Mucosa of descending colon (tissue), 3 donors: ENCODE measurements around the gene HOXB5. TPM values are rescaled to one million over a fixed set of nuclear protein-coding genes. Genes with fewer than 3 reads are reported as not detected.

ENCODE experiments used
- ATAC-seq: fragments of 200-7000 bp; cut with Tn5 transposase; one replicate; pipeline ENCODE4 v1.9.1; 2020; ENCODE audit warnings: mild to moderate bottlenecking, moderate library complexity
- DNase-seq, 3 donors: peaks; one replicate each; pipeline ENCODE4 v3.0.0-alpha.2; 2020
- H3K36me3 ChIP-seq: fragments of 200-600 bp; one replicate; pipeline ENCODE4 v1.8.0; 2021; ENCODE audit warnings: low read depth, mild to moderate bottlenecking
- H3K4me1 ChIP-seq: fragments of 200-600 bp; one replicate; pipeline ENCODE4 v1.8.0; 2021; ENCODE audit warnings: low read depth, mild to moderate bottlenecking
- H3K4me3 ChIP-seq: fragments of 200-600 bp; one replicate; pipeline ENCODE4 v1.8.0; 2021; ENCODE audit warnings: mild to moderate bottlenecking
- H3K9me3 ChIP-seq: fragments of 200-600 bp; one replicate; pipeline ENCODE4 v1.8.0; 2021; ENCODE audit warnings: mild to moderate bottlenecking
- intact Hi-C, 2 donors: fragments of 100-400 bp; cut with DNase I in 1 of 2; cut with micrococcal nuclease in 1 of 2; formaldehyde crosslinking; loops; one replicate each; pipeline versions ENCODE4 v1.11.0 to v1.11.1; 2022; cut with DNase I, micrococcal nuclease
- total RNA-seq, 3 donors: library from RNA; stranded (reverse); fragmentation: NEBNext Ultra II Directional in 2 of 3; extraction: Animal tissue kit (Norgen Biotek cat#: 25700) in 2 of 3; gene quantifications; one replicate each; pipeline versions ENCODE4 v1.2.1 to v1.2.4, GENCODE V29; 2021 to 2023
- TF ChIP-seq, protein P1 (sequence below): fragments of 200-600 bp; IDR thresholded peaks from one replicate; pipeline ENCODE4 v1.8.0; 2022; ENCODE audit warnings: antibody characterized with exemption, mild to moderate bottlenecking
- donor health status: DM: no; HTN: no; CAD: no; lungs with moderate emphysema.
- donor health status: DM: no; HTN: no; CAD: no.
- donor health status: DM: no; HTN: yes; CAD: no.

Gene HOXB5
- total RNA-seq, 3 donors from 2014 or later = 16.2 to 29.3 (median 19.9) TPM

DNA sequence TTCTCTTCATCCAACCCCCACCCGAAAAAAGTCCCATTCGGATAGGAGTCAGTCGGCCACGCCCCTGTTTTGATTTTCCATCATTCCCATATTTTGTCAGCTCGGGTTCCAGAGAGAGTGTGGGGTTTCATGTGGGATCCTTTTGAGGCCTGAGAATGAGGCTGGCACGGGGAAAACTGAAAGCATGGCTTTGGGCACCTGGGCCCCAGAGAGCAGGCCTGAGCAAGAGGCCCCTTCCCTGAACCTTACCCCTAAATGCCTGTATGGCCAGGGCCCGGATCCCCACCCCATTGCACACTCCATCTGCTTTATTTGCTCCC is 10.9 kb downstream of the HOXB5 start:
- H3K4me3 ChIP-seq = no peak overlapping the region

DNA sequence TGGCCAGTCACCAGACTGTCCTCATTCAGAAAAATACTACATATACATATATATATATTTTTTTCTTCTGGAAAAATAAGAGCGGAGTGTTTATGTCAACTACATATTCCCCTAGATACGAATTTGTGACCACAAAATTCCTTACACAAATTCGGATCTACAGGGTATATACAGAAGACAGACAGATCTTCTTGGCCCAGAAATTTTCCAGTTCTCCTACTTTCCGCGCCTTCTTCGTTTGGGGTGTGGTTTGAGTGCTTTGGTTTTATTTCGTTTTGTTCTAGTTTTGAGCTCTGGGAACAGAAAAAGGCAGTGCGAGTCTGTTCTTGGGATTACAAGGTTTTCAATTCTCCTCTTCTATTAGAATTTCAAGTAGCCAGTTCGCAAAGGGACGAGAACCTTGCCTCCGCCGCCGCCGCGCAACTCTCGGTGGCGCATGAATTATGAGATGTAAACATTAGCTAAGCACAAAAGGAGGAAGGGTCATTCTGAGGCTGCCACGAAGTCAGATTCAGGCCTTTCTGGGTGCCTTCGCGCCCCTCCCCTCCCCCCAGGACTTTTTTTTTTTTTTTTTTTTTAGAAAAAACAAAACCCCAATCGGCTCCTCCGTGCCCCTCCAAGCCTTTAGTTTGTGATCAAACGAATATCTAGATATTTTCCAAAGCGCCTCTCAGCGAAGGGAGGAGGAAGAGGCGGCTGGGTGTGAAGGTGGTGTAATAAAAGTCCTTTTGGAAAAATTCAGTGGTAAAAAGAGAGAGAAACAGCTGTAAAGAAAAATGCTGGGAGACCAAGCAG is 13.6 kb downstream of the HOXB5 start:
- Histone ChIP-seq H3K36me3 (no peaks in the 10 kb centered on the region), H3K4me3 (no peak overlapping the region), H3K9me3 (no peaks in the 10 kb centered on the region), H3K4me1 (peaks cover 56% of the 10 kb centered on the region)
- no peak for ATAC-seq
- no peak for DNase-seq
- TF ChIP-seq, protein P1, sequence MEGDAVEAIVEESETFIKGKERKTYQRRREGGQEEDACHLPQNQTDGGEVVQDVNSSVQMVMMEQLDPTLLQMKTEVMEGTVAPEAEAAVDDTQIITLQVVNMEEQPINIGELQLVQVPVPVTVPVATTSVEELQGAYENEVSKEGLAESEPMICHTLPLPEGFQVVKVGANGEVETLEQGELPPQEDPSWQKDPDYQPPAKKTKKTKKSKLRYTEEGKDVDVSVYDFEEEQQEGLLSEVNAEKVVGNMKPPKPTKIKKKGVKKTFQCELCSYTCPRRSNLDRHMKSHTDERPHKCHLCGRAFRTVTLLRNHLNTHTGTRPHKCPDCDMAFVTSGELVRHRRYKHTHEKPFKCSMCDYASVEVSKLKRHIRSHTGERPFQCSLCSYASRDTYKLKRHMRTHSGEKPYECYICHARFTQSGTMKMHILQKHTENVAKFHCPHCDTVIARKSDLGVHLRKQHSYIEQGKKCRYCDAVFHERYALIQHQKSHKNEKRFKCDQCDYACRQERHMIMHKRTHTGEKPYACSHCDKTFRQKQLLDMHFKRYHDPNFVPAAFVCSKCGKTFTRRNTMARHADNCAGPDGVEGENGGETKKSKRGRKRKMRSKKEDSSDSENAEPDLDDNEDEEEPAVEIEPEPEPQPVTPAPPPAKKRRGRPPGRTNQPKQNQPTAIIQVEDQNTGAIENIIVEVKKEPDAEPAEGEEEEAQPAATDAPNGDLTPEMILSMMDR = no peak
- intact Hi-C loops = no loop called here

More for the DNA sequence above, 10.9 kb downstream of the HOXB5 start:
- intact Hi-C loops = no loop called here
- DNase-seq (no peak), ATAC-seq (no peak)
- H3K36me3 ChIP-seq = no peaks in the 10 kb centered on the region
- H3K9me3 ChIP-seq = no peaks in the 10 kb centered on the region
- H3K4me1 ChIP-seq = peaks cover 55% of the 10 kb centered on the region
- TF ChIP-seq, protein P1 = no peak

DNA sequence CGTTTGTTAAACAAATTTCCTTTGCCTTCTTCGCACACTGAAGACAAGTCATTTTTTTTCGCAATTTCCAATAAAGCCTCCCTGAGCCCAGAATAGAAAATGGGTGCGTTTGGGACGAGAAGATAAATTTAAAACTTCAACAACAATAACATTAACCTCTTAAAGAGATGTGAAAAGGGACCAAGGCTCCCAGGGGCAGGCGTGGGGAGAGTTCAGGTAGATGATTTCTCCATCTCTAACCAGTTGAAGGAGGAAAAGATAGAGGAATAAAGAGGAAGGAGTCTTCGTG is 14.2 kb downstream of the HOXB5 start:
- peaks cover 52% of the 10 kb centered on the region for H3K4me1 ChIP-seq
- ATAC-seq = no peak

DNA sequence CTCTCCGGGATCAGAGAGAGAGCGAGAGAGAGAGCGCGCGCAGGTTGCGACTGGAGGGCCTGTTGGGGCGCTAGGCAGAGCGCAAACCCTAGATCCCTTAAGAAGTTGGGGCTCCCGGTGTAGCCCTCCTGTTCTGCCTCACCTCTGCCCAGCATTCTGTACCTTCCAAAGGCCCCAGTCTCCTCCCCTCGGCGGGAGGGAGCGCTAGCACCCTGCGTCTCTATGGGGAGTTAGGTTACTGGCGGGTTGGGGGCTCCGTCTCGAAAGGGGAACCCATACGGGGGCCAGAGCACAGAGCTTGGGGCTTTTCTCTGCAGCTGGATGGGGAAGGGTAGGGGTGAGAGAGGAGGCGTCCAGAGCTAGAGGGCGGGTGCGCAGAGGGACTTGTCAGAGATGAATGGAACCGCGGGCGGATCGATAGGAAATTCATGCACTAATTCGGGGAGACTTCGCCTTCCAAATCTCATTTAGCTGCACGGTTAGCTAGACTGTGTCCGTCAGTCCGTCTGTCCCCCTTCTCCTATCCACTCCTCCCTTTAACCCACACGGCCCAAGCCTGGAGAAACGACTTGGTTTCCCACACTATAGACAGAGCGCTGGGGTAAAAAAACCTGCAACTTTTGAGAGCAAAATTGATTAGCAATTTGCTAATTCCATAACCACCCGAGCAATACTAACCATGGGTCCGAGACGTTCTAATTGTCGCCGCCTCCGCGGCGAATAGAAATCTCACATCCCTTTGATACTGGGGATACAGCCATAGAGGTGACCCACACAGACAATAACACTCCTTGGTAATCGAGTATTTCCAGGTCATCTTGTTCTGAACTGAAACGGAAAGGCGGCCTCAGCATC is 14.7 kb downstream of the HOXB5 start:
- DNase-seq (peak in 2 of 3 donors; percentile 51 to 55), ATAC-seq (no peak)
- Histone ChIP-seq H3K4me1 (peaks cover 56% of the 10 kb centered on the region), H3K4me3 (no peak overlapping the region), H3K36me3 (no peaks in the 10 kb centered on the region), H3K9me3 (no peaks in the 10 kb centered on the region)
- intact Hi-C loops = no loop called here
- TF ChIP-seq, protein P1 = no peak

More for the DNA sequence above, 14.2 kb downstream of the HOXB5 start:
- intact Hi-C loops = no loop called here
- TF ChIP-seq, protein P1 = no peak
- no peaks in the 10 kb centered on the region for H3K9me3 ChIP-seq
- no peak for DNase-seq
- no peak overlapping the region for H3K4me3 ChIP-seq
- no peaks in the 10 kb centered on the region for H3K36me3 ChIP-seq

DNA sequence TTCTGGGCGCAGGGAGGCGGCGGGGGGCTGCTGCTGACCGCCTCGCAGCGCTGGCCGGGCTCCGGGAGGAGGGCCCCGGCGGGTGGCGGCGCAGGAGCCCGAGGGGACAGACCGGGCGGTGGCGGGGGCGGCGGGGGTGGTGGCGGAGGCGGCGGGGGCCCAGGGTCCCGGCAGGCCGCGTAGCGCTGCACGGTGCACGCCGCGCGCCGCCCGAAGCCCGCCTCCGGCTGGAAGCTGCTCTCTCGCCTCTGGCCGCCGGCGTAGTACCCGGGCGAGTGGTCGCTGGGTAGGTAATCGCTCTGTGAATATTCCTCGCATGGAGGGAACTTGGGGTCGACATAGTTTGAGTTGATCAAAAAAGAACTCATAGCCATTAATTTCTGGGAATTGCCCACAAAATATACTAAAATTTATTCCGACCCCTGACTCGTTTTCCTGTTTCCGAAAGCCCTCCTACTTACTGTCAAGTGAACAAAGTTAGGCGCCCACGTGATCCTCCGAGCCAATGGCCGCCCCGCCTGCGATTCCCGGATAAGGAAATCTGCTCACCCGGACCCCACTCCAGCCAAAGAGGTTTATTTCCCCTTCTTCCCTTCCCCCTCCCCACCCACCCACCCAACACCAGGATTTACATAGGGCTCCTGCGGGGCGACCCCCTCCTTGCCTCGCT is 15.5 kb downstream of the HOXB5 start, which contains the start of gene HOXB4:
TSS of gene HOXB4 (minus strand) at position 405 of the 670 bp plus-strand sequence. CDS start at position 374, 31 bp downstream.
- TF ChIP-seq, protein P1 = no peak
- H3K4me3 ChIP-seq = peak within 1 kb of the TSS; percentile 2
- intact Hi-C loops = no loop called here
- no peaks in the 10 kb centered on the region for H3K9me3 ChIP-seq
- H3K36me3 ChIP-seq = no peaks in the 10 kb centered on the region
- DNase-seq (peak; percentile 77 to 88 (median 85)), ATAC-seq (peak; percentile 35)
- H3K4me1 ChIP-seq = peaks cover 57% of the 10 kb centered on the region
